SH-SY5Y (cell line): Measurements from ENCODE around the gene DCHS2.

Source experiments
- GATA2 ChIP-seq: IDR thresholded peaks from 2 replicates; pipeline ENCODE4 v1.6.1; 2011; ENCODE audit warnings: mild to moderate bottlenecking, low read depth, low read length
- GATA3 ChIP-seq: IDR thresholded peaks from 2 replicates; pipeline ENCODE4 v1.6.1; 2011; ENCODE audit warnings: low read depth, mild to moderate bottlenecking, low read length, moderate library complexity

The DCHS2 gene, protein sequence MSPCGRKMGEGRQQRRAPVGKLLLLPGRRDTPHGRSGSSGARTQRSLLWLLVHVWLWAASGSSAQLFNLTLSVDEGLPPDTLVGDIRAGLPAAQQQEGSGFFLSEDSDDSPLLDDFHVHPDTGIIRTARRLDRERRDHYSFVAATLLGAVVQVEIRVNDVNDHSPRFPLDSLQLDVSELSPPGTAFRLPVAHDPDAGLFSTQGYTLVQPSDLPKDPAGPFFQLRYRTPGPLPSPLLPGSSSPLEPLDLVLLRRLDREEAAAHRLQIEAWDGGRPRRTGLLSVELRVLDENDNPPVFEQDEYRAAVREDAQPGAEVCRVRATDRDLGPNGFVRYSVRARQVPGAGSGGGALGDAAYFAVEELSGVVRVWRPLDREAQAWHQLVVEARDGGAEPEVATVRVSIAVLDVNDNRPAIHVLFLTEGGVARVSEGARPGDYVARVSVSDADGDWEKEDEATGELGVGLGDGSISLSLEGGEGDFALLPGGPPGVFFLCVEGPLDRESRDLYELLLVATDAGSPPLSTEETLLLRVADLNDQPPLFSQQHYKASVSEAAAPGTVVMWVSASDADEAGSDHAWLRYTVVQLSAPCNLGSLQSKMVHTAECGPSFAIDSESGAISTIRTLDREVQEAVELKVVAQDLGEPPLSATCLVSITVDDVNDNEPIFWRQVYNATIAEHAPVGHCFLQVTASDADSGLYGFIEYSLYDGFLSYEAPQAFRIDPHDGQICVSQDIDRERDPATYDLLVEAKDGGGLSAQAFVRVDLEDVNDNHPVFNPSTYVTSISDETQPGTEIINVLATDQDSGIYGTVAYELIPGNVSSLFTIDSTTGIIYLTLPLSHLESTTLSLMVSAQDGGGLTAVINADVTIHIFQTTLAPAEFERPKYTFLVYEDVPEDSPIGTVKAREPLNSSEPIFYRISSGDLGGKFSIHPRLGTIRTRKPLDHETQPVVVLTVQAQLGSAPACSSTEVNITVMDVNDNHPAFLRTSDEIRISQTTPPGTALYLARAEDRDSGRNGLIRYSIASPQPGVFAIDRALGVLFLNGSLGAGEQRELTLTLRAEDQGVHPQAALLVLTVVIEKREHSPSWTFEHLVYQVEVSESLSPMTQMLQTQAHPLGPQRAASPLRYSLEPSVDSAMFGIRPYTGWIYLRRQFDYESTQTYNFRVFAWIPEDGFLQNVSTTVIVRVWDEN (N-terminal part only)

DNA sequence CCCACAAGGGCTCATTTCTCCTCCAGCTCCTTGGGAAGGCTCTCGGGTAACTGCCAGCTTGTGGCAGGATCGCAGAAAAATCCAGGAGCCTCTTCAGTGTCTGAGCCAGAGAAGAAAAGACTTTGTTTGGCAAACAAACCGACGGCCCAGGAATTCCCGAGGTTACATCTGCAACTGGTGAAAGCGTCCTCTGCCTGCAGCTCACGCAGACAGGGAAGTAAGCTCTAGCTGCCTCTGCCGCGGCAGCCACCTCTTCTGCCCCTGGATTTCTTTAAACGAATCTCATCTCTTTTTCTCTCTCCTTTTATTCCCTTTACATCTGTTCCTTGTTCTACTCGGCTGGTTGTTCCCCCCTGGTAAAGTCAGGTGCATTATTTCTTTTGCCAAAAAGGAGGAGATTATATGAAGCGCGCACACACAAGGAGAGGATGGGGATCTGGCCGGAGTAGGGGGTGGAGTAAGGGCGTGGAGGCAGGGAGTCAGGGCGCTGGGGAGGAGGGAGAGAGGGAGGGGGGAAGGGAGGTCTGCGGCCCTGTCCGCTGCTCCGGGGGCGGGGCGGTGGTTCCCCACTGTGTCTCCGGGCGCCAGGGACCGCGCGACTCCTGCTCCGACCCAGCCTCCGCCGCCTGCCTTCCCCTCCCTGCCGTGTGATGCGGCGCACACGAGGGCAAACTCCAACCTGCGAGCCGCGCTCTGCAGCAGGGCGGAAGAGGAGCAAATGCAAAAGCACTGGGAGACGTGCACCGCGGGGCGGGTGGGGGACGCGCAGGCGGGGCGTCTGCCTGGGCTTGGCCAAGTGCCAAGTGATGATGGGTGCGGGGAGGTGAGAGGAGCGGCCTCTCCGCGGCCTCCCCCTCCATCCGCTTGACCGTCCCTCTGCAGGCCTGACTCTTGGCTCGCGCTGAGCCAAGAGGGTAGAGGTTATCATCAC, at the start of gene DCHS2:
Gene DCHS2, minus strand, starts transcription at position 459 of the 931 bp plus-strand sequence. Its CDS starts 444 bp downstream, at position 15.
- TF ChIP-seq GATA3 = no peak
- no peak for TF ChIP-seq GATA2

DNA sequence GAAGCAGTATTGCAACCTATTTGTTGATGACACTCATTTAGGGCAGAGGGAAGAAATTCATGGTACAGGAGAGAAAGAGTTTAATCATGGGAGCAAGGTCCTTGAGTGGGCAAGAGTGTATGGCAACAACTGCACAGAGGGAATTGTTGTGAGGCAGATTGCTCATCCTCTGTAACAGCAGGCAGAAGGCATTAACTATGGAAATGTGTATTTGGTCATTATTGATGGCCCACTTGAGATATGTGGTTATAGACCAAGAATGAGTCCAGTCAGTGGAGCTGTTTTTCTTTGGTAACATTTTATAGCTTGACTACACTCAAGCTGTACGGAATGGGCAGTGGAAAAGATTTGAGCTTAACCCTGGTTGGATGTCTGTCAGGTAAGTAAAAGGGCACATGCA, 42.7 kb upstream of the DCHS2 start:
- TF ChIP-seq GATA2 (no peak), GATA3 (no peak)

DNA sequence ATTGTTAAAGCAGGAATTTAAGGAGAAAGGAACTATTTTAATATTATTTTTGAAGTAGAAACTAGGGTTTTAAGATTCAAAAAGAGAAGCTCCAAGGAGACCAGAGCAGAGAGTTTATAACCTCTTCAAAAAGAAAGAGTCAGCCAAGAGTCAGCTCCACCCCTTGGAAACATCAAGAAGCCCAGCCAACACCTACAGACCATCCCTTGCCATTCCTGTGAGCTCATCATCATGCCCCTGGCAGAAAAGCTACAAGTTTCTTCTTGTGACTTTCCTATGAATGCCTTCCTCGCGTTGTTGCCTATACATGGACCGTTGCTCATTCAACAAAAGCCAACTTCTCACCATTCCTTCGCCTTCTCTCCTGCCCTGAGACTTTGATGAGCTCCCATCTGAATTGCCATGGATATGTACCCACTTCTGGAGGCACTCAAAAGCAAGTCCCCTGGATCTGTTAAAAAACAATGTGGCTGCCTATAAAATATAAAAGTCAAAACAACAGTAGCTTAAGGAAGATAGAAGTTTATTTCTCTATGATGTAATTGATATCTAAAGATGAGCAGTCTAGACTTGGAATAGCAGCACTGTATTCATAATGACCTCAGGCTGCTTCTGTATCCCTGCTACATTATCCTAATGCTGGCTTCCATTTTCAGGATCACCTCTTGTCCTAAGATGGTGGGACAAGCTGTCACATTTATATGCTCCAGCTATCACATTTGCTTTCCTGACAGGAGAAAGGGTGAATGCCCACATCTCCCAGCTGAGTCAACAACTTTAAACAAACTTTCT, 38.3 kb upstream of the DCHS2 start:
- no peak for TF ChIP-seq GATA2
- no peak for TF ChIP-seq GATA3

DNA sequence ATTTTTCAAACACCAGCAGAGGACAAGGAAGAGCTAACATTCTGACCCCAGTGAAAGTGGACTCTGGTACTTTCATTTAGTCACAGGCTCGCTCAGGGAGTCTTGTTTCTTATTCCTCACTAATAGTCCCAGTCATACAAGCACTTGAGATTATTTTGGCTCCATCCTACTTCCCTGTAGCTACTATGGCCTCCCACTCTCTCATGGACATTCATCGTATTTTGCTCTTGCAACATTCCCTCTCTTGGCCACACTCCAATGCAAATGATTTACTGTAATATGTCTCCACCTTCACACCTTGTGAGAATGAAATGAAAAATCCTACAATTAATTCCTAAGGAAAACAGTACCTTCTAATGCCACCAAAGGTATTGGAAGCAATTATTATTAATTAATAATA, 37.3 kb upstream of the DCHS2 start:
- TF ChIP-seq GATA3 = no peak
- no peak for TF ChIP-seq GATA2

DNA sequence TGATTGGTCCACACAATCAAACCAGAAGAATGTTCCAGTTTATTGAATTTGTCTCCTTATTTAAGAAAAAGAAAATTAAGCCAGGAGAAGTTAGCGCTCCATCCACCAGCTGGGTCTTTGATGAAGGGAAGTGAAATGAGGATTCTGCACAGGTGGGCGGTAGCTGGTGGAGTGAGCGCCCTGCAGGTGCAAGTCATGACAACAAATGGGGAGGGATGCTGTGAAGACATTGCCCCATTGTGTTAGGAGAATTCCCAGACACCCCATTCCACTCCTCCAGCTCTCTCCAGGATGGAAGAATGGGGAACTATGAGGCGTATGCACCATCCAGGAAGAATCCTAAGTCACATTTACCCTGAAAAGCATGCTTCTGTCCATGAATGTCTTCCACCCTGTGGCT, 35.7 kb upstream of the DCHS2 start:
- TF ChIP-seq GATA3 (no peak), GATA2 (no peak)

DNA sequence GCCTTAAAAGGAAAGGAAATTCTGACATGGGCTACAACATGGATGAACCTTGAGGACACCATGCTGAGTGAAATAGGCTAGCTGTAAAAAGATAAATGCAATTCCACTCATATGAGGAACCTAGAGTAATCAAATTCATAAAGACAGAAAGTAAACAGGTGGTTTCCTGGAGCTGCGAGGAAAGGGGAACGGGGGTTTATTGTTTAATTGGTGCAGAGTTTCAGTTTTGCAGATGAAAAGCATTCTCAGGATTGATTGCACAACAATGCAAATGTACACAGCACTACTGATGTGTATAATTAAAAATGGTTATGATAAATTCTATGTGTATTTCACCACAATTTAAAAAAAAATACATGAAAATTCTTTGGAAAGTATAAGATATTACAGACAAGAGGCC, 34.6 kb upstream of the DCHS2 start:
- TF ChIP-seq GATA2 (no peak), GATA3 (no peak)

DNA sequence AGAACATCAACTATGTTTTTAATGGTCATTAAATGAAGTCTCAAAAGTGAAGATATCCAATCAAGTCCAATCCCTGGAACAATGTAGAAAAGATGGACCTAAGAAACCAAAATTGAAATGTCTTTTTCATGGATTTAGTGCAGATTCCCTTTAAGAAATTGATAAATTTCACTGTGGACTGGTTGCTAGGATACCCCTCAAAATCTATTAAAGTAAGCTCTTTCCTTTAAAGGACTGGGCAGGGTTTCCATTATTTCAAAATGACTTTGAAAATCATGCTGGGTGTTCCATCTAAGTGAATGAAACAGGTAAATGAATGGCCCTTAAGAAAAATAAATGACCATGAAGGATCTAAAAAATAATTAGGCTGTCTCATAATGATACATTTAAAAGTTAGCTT, 30.0 kb upstream of the DCHS2 start:
- TF ChIP-seq GATA2 (no peak), GATA3 (no peak)

DNA sequence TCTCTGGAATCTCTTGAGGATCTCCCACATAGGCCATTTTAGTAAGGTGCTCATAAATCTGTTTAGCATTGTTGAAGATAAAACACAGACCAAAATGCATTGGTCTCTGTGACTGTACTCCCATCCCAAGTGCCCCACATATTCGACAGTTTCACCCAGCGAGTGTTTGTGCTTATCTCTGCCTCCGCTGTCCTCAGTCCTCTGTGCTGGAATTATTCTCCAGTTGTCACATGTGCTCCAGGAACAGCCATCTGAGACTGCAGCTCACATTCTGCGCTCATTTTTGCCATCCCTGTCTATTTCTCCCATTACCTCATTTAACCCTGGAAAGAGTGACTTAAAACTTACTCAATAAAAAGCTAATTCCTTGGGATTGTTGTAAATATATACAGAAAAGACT, 27.6 kb upstream of the DCHS2 start:
- no peak for TF ChIP-seq GATA3
- no peak for TF ChIP-seq GATA2

DNA sequence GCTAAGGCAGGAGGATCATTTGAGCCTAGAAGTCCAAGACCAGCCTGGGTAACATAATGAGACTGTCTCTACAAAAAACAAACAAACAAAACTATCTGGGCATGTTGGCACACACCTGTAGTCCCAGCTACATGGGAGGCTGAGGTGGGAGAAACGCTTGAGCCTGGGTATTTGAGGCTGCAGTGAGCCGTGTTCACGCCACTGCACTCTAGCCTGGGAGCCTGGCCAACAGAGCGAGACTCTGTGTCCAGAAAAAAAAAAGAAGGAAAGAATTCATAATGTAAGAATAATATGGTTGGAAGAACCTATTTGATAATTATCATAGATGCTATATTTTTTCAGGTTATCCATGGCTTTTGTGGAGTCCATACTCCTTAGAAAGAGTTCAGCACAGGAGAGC, 26.0 kb upstream of the DCHS2 start:
- TF ChIP-seq GATA3 (no peak), GATA2 (no peak)

DNA sequence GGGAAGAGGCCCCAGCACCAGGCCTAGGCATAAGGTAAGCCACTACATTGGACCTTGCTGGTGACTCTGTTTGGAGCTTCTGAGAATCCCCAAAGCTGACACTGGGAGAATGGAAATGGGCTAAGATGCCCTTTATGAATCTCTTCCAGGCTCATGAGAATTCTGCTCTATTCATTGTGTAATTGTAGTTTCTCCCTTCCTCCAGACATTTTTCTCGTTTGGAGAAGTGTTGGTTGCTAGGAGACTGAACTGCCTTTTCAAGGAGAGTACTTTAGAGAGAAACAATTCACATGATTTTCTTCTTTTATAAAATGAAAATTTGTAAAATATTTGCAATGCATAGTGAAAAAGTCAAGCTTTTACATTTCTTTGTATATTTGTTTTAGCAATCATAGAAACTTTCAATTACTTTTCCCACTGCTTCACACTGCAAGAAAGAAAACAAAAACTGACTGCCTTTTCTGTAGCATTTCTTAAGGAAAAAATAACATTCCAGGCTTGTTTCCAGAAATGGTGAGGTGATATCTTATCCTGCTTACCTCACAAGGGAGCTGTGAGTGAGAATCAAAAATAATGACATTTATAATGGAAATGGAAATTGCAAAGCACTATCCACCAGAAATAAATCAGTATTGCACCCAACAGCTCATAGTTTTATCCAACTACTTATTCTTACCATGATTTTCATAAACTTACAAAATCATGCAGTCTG, 24.9 kb upstream of the DCHS2 start:
- TF ChIP-seq GATA2 = no peak
- no peak for TF ChIP-seq GATA3

DNA sequence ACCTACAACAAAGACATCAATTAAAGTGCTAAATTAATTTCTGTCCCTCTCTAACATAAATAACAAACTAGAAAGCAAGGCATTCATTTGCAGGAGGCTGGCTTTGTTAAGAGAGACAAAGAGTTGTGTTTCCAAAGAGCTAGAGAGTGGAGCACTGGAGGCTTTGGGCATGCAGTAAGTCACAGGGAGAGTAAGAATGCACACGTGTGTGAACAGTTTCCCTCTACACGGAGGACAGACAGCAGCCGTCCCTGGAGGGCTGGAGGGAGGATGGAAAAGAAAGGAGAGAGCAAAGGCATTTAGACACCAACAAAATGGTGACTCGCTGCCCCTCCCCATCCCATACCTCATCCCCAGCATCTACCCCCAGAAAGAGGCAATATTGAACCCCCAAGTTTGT, 20.4 kb upstream of the DCHS2 start:
- TF ChIP-seq GATA3 = no peak
- no peak for TF ChIP-seq GATA2

DNA sequence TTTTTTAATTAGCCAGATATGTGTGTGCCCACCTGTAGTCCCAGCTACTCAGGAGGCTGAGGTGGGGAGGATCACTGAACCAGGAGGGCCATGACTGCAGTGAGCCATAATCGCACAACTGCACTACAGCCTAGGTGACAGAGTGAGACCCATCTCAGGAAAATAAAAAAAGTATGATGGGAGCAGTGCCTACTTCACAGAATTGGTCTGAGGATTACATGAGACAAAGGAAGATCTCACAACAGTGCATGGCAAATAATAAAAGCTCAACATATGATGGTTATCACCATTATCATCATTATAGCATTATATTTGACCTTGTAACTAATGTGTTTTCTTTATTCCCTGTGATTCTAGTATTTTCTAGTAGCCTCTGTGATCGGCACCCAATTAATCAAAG, 19.9 kb upstream of the DCHS2 start:
- no peak for TF ChIP-seq GATA3
- no peak for TF ChIP-seq GATA2
